Measurements from ENCODE around the gene CFAP97D1.

CFAP97D1 gene

DNA sequence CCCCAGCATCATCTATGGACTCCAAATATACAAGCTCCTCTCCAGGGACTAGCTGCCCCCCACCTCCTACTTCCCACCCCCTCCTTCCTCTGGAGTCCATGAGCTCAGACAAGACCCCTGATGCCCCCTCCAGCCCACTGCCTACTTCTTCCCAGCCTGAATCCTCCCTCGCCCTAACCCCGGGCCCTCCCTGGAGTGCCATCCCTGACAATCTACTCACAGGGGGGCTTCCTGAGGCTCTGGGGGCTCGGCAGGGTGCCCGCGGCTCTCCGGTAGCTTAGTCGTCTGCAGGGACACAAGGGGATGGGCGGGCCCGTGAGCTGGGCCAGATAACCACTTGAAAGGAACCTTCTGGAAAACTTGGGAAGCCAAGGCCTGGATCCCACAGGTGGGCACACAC is 37.6 kb downstream of the CFAP97D1 start:
- Histone ChIP-seq H3K36me3 (peaks cover 0 to 87% (median 0%) of the 10 kb centered on the region in 11 experiments; a peak in 8 of 22 replicates), H3K9ac (no peak overlapping the region), H3K27me3 (no peaks in the 10 kb centered on the region), H3K4me1 (peaks cover 0 to 22% (median 7%) of the 10 kb centered on the region in 10 experiments; a peak in 11 of 20 replicates), H3K27ac (no peak overlapping the region), H3K4me3 (no peak overlapping the region), H3K4me2 (no peak overlapping the region), H4K20me1 (no peaks in the 10 kb centered on the region), H3K9me3 (replicated peaks in 1 of 11) (no peaks in the 10 kb centered on the region)
- TF ChIP-seq Cebpa-rat (IDR thresholded peaks at IDR 0.05), result no peak

DNA sequence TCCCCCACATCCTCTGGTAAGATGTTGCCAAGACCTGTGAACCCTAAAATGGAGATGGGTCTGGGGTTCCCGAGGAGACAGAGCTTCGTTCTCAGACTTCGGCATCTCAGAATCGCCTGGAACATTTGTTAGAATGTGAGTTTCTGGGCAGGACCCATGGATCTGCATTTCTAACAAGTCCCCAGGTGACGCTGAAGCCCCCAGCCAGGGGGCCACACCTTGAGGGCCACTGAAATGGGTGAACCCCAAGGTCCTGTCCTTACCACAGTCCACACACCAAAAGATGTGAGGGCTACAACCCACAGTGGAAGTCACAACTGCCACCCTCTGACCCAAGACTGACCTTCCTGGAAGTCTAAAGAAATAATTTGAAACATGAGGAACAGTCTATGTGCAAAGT is 38.7 kb downstream of the CFAP97D1 start:
- H3K27ac ChIP-seq, result no peak overlapping the region
- no peaks in the 10 kb centered on the region for H3K27me3 ChIP-seq
- no peaks in the 10 kb centered on the region for H3K9me3 ChIP-seq (replicated peaks in 1 of 11)
- H3K4me3 ChIP-seq, result no peak overlapping the region
- H3K9ac ChIP-seq, result peak overlapping the region in 1 of 11 experiments; percentile 21; a peak in 1 of 22 replicates
- H3K4me2 ChIP-seq, result peak overlapping the region in 1 of 11 experiments; percentile 24; a peak in 1 of 22 replicates
- no peaks in the 10 kb centered on the region for H4K20me1 ChIP-seq
- peaks cover 0 to 87% (median 0%) of the 10 kb centered on the region in 11 experiments; a peak in 8 of 22 replicates for H3K36me3 ChIP-seq
- H3K4me1 ChIP-seq, result peaks cover 0 to 22% (median 4%) of the 10 kb centered on the region in 10 experiments; a peak in 11 of 20 replicates
- no peak for TF ChIP-seq Cebpa-rat (IDR thresholded peaks at IDR 0.05)

DNA sequence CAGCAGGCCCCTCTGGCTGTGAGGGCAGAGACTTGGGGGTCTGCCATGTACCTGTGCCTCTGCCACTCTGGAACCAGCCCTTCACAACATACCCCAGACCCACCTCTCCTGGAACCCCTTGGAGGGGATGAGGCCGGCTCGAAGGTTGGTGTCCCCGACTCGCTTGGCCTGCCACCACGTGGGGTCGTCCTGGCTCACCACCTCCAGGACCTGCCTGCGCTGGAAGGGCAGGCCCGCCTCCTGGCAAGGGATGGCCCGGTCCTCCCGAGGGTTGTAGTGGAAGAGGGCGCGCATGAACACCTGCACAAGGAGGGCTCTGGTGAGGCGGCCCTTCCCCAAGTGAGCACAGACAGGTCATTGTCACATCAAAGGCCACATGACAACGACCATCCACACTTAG is 40.5 kb downstream of the CFAP97D1 start:
- no peak for TF ChIP-seq Cebpa-rat (IDR thresholded peaks at IDR 0.05)
- peaks cover 0 to 88% (median 0%) of the 10 kb centered on the region in 11 experiments; a peak in 8 of 22 replicates for H3K36me3 ChIP-seq

DNA sequence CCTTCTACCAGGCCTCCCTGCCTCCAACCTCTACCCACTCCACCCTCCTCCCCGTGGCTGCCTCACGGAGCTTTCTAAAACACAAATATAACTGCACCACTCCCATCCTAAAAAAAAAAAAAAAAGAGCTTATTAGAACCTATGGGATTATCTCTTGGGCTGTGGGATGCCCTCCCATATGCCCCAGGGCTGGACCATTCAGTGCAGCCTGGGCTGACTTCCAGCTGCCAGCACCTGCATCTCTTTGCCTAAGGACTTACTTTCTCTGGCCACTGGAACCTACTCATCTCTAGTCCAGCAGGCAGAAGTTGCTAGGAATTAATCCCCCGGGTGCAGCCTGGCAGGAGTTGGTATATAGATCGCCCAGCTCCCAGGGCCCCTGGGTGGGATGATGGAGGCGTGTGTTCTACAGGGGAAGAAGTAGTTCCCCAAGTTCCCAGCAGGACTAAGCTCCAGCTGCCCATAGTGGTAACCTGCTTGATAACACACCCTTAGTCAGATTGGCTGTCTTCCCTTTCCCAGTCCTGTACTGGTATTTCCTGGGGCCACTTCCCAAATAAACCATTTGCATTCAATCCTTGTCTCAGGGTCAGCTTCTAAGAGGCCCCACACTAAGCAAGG is 42.4 kb downstream of the CFAP97D1 start:
- no peak overlapping the region for H3K4me2 ChIP-seq
- no peak for TF ChIP-seq Cebpa-rat (IDR thresholded peaks at IDR 0.05)
- no peaks in the 10 kb centered on the region for H3K27me3 ChIP-seq
- 0 out of 20 replicates have a peak, but pooled peaks cover 0 to 7% (median 0%) of the 10 kb centered on the region in 10 experiments for H3K4me1 ChIP-seq
- H3K36me3 ChIP-seq, result peaks cover 0 to 94% (median 0%) of the 10 kb centered on the region in 11 experiments; a peak in 10 of 22 replicates
- H3K9me3 ChIP-seq (replicated peaks in 1 of 11), result no peaks in the 10 kb centered on the region
- no peak overlapping the region for H3K27ac ChIP-seq
- no peaks in the 10 kb centered on the region for H4K20me1 ChIP-seq
- H3K4me3 ChIP-seq, result no peak overlapping the region
- no peak overlapping the region for H3K9ac ChIP-seq

More for the DNA sequence above, 40.5 kb downstream of the CFAP97D1 start:
- Histone ChIP-seq H3K4me3 (no peak overlapping the region), H4K20me1 (no peaks in the 10 kb centered on the region), H3K9me3 (replicated peaks in 1 of 11) (no peaks in the 10 kb centered on the region), H3K4me2 (no peak overlapping the region), H3K4me1 (0 out of 20 replicates have a peak, but pooled peaks cover 0 to 7% (median 0%) of the 10 kb centered on the region in 10 experiments), H3K9ac (no peak overlapping the region), H3K27ac (no peak overlapping the region), H3K27me3 (no peaks in the 10 kb centered on the region)

DNA sequence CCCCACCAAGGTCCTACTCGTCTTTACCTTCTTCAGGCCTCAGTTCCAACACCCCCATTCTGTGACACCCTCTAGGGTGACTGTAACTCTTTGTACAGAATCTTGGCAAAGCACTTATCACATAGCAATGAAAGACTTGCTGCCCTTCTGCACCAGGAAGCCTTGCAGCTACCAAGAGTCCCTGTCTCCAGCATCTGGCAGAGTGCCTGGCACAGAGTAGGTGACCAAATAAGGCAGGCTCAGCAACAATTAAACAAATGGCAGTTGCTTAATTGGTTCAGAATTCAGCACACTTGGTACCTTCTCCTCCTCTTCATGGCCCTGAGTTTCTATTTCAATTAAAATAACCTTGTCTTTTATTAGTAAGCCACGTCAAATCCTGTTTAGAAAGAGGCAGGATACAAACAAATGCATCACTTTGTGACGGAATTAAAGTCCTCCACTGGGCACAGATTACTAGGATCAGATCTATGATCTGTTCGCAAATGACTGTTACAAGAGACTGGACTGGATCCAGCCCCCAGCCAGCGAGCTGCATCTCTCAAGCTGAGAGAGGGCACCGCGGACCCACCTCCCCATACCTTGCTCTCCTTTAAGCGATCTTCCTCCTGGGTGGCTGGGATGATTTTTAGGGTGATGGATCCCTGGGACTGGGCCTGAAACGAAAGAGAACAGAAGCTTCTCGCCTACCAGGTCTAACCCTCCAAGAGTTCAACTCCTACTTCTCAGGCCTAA is 43.3 kb downstream of the CFAP97D1 start:
- Histone ChIP-seq H3K9ac (no peak overlapping the region), H3K4me3 (no peak overlapping the region), H3K27me3 (no peaks in the 10 kb centered on the region), H3K9me3 (replicated peaks in 1 of 11) (no peaks in the 10 kb centered on the region), H3K27ac (no peak overlapping the region), H3K4me2 (no peak overlapping the region), H3K36me3 (peaks cover 0 to 95% (median 0%) of the 10 kb centered on the region in 11 experiments; a peak in 10 of 22 replicates), H3K4me1 (0 out of 20 replicates have a peak, but pooled peaks cover 0 to 7% (median 0%) of the 10 kb centered on the region in 10 experiments), H4K20me1 (no peaks in the 10 kb centered on the region)
- TF ChIP-seq Cebpa-rat (IDR thresholded peaks at IDR 0.05), result no peak

DNA sequence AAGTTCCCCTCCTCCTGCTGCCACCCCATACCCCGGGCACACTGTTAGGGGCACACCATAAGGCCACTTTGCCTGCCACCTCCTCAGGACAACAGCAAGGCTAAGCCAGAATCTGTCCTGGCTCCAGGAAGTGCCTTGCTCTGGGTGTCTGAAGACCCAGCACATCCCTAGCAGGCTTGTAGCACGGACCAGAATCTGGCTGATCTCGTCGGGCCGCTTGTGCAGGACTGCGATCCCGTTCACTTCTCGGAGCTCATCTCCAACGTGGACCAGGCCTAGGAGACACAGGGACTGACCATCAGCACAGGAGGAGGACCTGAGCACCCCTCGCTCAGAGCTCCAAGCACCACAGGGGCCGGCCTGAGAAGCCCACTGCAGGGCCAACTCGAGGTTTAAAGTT is 45.3 kb downstream of the CFAP97D1 start:
- no peak for TF ChIP-seq Cebpa-rat (IDR thresholded peaks at IDR 0.05)
- H3K27ac ChIP-seq, result no peak overlapping the region

DNA sequence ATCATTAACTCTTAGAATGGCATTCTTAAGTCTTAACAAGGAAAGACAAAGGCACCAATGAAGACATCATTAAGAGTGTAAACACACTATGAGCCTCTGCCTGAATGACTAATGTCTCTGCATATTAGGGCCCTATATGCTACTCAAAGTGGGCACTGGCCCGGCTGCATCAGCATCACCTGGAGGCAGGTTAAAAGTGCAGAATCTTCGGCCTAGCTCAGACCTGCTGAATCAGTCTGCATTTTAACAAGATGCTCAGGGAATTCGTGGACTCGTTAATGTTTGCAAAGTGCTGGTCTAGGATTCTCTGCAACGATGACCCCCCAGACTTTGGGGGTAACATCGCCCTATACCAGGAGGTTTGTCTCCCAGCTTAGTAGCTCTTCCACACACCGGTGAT is 46.0 kb downstream of the CFAP97D1 start:
- H3K27ac ChIP-seq, result no peak overlapping the region
- no peak overlapping the region for H3K9ac ChIP-seq
- no peaks in the 10 kb centered on the region for H3K27me3 ChIP-seq
- peaks cover 0 to 9% (median 0%) of the 10 kb centered on the region in 10 experiments; a peak in 5 of 20 replicates for H3K4me1 ChIP-seq
- no peak overlapping the region for H3K4me2 ChIP-seq
- no peak overlapping the region for H3K4me3 ChIP-seq
- peaks cover 0 to 96% (median 3%) of the 10 kb centered on the region in 11 experiments; a peak in 10 of 22 replicates for H3K36me3 ChIP-seq
- H4K20me1 ChIP-seq, result peaks cover 0 to 18% (median 0%) of the 10 kb centered on the region in 11 experiments; a peak in 3 of 22 replicates
- no peaks in the 10 kb centered on the region for H3K9me3 ChIP-seq (replicated peaks in 1 of 11)
- no peak for TF ChIP-seq Cebpa-rat (IDR thresholded peaks at IDR 0.05)

More for the DNA sequence above, 45.3 kb downstream of the CFAP97D1 start:
- H3K4me1 ChIP-seq, result peaks cover 0 to 2% (median 0%) of the 10 kb centered on the region in 10 experiments; a peak in 2 of 20 replicates
- H3K36me3 ChIP-seq, result peaks cover 0 to 96% (median 3%) of the 10 kb centered on the region in 11 experiments; a peak in 10 of 22 replicates
- H3K4me2 ChIP-seq, result no peak overlapping the region
- H3K9me3 ChIP-seq (replicated peaks in 1 of 11), result no peaks in the 10 kb centered on the region
- H3K27me3 ChIP-seq, result no peaks in the 10 kb centered on the region
- peaks cover 0 to 12% (median 0%) of the 10 kb centered on the region in 11 experiments; a peak in 2 of 22 replicates for H4K20me1 ChIP-seq
- H3K4me3 ChIP-seq, result no peak overlapping the region
- H3K9ac ChIP-seq, result no peak overlapping the region

DNA sequence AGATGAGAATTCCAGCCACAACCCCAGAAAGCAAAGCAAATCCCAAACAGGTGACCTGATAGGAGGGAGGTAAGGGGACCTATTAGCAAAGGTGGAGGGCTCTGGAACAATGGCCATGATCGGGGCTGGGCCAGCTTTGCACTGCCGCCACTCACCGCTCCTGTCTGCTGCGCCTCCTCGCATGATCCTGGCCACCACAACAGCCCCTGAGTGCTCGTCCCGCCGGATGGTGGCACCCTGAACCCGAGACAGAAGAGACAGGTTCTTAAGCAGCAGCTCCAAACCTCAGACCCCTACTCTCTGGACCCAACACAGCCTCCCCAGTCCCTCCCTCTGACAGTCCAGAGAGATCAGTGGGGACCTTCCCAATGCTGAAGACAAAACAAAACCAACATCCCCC is 47.4 kb downstream of the CFAP97D1 start:
- TF ChIP-seq Cebpa-rat (IDR thresholded peaks at IDR 0.05), result no peak
- Histone ChIP-seq H3K4me1 (peaks cover 5 to 21% (median 7%) of the 10 kb centered on the region in 10 experiments; a peak in 16 of 20 replicates), H3K36me3 (peaks cover 0 to 86% (median 3%) of the 10 kb centered on the region in 11 experiments; a peak in 10 of 22 replicates), H3K4me3 (no peak overlapping the region), H3K9ac (no peak overlapping the region), H3K4me2 (no peak overlapping the region), H3K9me3 (replicated peaks in 1 of 11) (no peaks in the 10 kb centered on the region), H3K27me3 (peaks cover 0 to 5% (median 0%) of the 10 kb centered on the region in 11 experiments; a peak in 4 of 22 replicates), H3K27ac (no peak overlapping the region), H4K20me1 (peaks cover 0 to 21% (median 0%) of the 10 kb centered on the region in 11 experiments; a peak in 4 of 22 replicates)

DNA sequence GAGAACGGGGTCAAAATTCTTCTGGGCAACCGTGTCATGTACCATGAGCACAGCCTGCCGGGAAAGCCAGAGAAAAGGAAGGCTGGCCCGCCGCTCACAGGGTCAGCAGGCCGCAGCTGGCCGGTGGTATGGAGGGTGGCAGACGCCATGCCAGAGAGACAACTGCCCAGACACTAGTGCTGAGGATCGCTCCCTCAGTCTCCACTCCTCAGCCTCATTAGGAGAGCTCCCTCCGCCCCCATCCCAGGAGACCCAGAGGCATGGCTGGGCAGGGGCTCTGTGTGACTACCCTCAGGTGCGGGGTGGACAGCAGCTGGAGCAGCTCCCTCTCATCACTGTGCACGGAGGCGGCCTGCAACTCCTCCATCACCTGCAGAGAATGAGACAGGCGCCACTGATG is 49.5 kb downstream of the CFAP97D1 start:
- Histone ChIP-seq H3K9ac (no peak overlapping the region), H3K27me3 (peaks cover 0 to 17% (median 6%) of the 10 kb centered on the region in 11 experiments; a peak in 12 of 22 replicates), H3K4me3 (no peak overlapping the region), H3K4me1 (peaks cover 11 to 30% (median 14%) of the 10 kb centered on the region in 10 experiments; a peak in 18 of 20 replicates), H3K27ac (no peak overlapping the region), H3K4me2 (no peak overlapping the region), H4K20me1 (peaks cover 0 to 21% (median 0%) of the 10 kb centered on the region in 11 experiments; a peak in 4 of 22 replicates), H3K9me3 (replicated peaks in 1 of 11) (no peaks in the 10 kb centered on the region), H3K36me3 (peaks cover 0 to 66% (median 3%) of the 10 kb centered on the region in 11 experiments; a peak in 10 of 22 replicates)
- no peak for TF ChIP-seq Cebpa-rat (IDR thresholded peaks at IDR 0.05)

Measured in BLaER1 treated with 17β-estradiol and CSF1 and Interleukin-3, amounts not matched to agents 10 nM and 100 nM (cell line).